ENCODE data around the gene TRAPPC2L.
"Not testable (repeated sequence)": the region's sequence is repeated elsewhere in the genome, so short reads cannot be mapped to it uniquely, and the experiment has no call there.

Gene TRAPPC2L

DNA sequence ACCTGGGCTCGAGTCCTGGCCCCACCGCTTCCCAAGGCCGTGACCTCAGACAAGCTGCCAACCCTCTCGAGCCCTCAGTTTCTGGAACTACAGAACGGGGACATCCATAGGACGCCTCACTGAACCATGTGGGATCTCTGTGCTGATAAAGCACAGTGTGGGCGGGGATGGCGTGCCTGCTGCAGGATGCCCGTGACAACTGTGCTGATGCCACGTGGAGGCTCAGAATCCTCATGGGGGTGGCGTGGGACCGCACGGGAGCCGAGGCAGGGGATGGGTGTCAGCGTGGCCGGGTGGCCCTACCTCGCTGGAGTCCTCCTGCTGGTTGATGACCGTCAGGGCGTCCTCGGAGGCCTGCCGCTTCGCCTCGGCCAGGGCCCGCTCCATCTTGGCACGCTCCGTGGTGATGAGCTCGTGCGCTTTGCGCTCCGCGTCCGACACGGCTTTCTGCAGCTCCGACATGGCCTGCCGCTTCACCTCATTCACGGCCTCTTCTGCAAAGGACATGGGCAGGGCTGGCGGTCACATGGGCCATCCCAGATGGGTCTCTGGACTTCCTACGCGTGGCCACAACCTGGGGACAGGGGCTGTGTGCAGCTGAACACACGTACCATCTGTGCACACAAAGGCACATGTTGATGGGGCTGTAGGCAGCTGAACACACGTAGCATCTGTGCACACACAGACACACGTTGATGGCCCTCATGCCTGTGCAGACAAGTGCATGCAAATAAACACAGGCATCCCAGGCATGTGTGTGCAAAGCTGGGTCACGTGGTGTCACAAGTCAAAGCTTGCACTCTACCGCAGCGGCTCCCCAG lies 22.2 kb downstream of the TRAPPC2L start:
- DNase-seq, result no peak

- no peak for DNase-seq
Measured at GRCh38 chr16:88879788-88880055, 22.8 kb downstream of the TRAPPC2L start.

DNA sequence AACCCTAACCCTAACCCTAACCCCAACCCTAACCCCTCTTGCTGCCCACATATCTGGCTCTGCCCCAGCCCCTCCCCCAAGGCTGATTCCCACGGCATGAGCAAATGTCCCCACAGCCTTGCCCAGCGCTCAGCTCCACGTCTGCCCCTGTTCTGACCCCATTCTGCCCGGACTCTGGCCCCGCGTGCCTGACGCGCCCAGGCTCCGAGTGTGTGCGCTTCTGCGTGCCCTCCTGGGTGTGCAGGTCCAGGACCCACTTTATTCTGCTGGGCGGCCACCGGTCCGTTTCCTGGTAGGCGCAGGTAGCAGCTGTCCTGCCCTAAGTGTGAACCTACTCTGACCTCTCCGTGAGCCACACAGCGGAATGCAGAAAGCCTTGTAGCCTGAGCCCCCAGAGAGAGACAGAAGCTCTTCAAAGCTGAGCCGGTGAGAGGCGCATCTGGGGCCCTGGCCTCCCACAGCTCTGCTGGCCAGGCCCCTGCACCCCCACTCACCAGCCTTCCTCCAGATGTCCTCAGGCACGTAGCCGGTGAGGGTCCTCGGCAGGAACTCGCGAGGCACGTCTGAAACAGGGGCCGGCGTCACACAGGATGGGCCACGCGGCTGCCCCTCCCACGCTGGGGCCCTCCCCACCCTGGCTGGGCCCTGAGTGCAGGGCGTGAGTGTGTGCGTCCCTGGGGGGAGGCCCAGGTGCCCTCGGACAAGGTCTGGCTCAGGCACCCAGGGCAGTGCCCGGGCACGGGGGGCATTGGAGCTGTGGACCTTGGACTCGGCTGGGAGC lies 23.5 kb downstream of the TRAPPC2L start:
- no peak for DNase-seq

DNA sequence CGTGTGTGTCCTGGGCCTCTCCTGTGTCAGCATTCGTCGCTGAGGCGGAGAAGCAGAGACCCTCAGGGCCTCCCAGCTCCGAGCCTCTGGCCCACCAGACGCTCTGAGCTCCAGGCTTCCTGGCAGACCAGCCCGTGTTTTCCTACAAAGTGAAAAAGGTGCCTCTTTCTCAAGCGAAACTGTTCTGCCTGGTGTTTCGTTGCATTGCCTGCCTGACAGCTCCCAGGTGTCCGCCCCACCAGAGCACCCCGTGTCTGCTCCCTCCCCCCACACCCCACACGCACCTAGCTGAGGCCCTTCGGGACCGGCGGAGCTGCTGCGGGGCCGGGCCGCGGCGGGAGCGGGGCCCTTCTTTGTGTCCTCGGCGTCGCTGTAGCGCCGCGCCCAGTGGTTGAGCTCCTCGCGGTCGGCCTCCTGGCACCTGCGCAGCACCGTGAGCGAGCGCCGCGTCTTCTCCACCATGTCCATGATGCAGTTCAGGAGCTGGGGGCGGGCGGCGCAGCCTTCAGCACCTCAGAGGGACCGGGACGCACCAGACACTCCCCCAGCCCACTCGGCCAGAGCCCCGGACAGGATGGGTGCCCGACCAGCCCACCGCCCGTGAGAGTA lies 24.2 kb downstream of the TRAPPC2L start:
- DNase-seq, result no peak

GRCh38 chr16:88881675-88882357 lies 24.9 kb downstream of the TRAPPC2L start:
- DNase-seq, result no peak

DNA sequence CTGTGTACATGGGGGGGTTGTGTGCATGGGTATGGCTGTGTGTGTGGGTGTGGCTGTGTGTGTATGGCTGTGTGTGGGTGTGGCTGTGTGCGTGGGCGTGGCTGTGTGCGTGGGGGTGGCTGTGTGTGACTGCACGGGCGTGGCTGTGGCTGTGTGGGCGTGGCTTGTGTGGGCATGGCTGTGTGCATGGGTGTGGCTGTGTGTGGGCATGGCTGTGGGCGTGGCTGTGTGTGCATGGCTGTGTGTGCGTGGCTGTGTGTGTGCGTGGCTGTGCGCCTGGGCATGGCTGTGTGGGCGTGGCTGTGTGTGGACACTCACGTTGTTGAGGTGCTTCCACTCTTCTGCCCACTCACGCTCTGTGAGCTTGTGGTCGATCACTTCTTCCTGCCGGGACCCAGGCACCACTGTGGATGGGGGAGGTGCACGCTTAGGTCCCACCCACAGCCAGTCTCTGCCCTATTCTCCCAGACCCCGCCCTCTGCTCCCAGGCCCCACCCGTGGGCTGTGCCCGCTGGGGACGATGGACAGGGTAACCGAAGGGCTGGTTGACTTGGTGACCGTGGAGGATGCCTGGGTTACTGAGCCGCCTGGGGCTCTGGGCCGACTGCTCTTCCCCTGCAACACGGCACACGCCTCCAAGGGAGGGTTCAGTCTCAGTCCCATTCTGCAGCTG lies 25.6 kb downstream of the TRAPPC2L start:
- DNase-seq, result no peak

GRCh38 chr16:88883117-88883895 lies 26.4 kb downstream of the TRAPPC2L start:
- DNase-seq, result no peak

DNA sequence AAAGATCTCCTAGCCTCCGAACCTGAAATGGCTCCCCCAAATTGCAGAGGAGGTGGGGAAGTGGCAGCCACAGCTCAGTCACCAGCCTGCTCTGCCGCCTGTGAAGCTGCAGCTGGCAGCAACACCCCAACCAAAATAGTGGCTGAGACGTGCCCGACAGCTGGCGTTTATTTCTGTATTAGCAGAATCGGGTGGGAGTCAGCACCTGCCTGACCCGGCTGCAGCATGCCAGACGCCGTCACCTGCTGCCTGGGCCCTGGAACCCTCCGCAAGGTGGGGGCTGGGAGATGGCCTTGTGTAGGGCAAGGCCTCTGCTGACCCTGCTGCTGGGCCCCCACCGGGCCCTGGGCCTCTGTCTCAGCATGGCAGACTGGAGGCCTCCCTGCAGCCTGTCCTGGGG lies 27.0 kb downstream of the TRAPPC2L start:
- no peak for DNase-seq

GRCh38 chr16:88884569-88885271 lies 27.8 kb downstream of the TRAPPC2L start:
- no peak for DNase-seq

- DNase-seq, result no peak
Measured at GRCh38 chr16:88885693-88886280, 28.9 kb downstream of the TRAPPC2L start.

DNA sequence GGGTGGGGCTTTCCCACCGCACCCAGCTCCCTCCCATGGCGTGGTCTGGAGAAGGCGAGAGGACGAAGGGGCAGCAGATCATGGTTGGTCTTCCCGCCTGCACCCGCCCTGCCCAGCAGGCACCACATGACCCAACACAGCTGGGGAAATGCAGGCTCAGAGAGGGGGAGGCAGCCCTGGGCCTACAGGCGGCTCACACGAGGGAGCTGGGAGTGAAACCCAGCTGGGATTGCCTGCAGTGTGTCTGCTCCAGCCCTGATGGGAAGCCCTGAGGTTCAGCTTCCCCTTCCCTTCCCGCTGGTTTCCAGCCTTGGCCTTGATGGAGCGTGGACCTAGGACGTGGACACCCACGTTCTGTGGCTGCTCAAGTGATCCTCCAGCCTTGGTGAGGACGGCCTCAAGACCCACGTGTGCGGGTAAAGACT lies 29.5 kb downstream of the TRAPPC2L start:
- no peak for DNase-seq

DNA sequence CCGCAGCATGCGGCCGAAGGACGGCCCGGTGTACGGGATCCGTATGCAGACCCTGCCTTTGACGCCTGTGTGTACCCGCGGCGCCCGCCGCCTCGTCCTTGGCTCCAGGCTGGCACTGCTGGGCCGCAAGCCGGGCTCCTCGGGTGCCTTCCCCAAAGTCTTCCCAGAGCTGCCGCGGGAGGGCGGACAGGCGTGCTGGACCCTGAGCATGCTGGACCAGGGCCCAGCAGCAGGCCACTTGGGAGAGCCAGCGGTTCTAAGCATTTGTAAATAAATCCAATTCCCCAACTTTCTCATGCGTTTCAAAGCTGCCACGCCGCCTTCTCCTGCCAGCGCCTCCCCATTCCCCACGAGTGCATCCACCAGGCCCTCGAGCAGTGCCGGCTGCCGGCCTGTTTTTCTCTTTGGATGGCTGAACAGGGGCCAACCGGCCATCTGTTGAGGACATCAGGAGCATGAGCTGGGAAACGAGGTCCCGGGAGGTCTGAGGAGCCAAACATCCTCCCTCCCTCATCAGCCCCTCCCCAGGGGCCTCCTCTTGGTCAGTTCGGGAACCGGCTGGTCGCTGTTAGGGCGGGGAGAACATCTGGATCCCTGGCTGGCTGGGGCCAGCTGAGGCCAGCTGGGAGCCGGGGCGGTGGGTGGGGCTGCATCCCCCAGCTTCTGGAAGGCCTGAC lies 30.1 kb downstream of the TRAPPC2L start:
- no peak for DNase-seq

- no peak for DNase-seq
Measured at GRCh38 chr16:88888057-88888456, 31.1 kb downstream of the TRAPPC2L start.

- no peak for DNase-seq
Measured at GRCh38 chr16:88888461-88889387, 31.8 kb downstream of the TRAPPC2L start.

DNA sequence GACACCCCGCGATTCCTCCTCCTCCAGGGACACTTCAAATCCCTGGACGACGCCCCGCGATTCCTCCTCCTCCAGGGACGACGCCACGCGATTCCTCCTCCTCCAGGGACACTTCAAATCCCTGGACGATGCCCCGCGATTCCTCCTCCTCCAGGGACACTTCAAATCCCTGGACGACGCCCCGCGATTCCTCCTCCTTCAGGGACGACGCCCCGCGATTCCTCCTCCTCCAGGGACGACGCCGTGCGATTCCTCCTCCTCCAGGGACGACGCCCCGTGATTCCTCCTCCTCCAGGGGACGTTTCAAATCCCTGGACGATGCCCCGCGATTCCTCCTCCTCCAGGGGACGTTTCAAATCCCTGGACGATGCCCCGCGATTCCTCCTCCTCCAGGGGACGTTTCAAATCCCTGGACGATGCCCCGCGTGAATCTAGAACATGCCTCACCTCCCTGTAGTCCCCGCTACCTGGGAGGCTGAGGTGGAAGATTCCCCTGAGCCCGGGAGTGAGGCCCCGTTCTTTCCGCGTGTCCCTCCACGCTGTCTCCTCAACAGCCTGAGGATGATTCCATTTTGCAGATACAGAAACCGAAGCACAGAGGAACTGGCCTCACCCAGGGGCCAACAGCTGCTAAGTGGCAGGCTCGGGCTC lies 32.9 kb downstream of the TRAPPC2L start:
- not testable (repeated sequence) for DNase-seq

DNA sequence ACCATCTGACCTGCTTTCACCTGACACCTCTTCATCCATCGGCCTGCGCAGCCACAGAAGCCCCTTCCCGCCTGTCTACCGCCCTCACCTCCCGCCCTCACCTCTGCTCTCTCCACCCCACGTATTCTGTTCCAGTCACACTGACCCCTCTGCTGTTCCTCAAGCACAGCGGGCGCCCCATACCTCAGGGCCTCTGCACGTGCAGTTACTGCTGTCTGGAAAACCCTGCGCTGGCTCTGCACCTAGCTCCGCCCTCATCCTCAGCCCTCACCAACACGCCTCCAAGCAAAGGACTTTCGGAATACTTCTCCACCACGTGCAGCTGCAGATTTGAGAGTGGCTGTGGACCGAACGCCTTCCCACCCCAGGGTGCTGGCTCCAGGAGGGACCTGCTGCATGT lies 34.2 kb downstream of the TRAPPC2L start:
- no peak for DNase-seq

DNA sequence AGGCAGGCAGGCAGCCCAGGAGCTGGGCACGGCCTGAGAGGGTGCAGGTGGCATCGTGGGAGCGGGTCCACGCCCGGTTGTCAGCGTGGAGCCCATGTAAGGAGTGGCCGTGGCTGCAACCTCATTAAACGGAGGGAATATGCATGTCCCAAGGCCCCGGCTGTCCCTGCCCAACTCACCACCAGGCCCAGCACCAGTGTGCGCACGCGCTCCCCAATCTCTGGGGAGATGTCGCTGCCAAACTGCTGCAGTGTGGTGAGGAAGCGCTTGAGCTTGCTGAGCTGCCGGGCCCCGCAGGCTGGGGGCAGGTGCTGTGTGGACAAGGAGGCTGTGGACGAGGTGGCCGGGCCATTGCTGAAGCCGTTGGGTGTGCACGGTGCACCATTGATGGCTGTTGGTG lies 35.1 kb downstream of the TRAPPC2L start:
- DNase-seq, result no peak

GRCh38 chr16:88893127-88893968 lies 36.4 kb downstream of the TRAPPC2L start:
- DNase-seq, result no peak
